Right lobe of liver (tissue), 4 donors: ENCODE data around the gene LHFPL6.

ENCODE experiments used
- POLR2A ChIP-seq: fragments of 450-650 bp; IDR thresholded peaks from one replicate; pipeline ENCODE4 v1.6.1; 2017; ENCODE audit warnings: antibody characterized with exemption, mild to moderate bottlenecking
- TF ChIP-seq, protein P1 (sequence below), 4 donors: fragments of 200-600 bp in 3 of 4; fragments of 450-650 bp in 1 of 4; IDR thresholded peaks; one replicate each; pipeline versions ENCODE4 v1.5.1 to v1.8.0; 2016 to 2022; ENCODE audit warnings: antibody characterized with exemption in 4 of 4, mild to moderate bottlenecking in 2 of 4
- donor health status: DM: no; HTN: no; CAD: no.
- donor health status: DM: no; HTN: no; CAD: no.
- donor health status: DM: no; HTN: yes; CAD: no.

DNA sequence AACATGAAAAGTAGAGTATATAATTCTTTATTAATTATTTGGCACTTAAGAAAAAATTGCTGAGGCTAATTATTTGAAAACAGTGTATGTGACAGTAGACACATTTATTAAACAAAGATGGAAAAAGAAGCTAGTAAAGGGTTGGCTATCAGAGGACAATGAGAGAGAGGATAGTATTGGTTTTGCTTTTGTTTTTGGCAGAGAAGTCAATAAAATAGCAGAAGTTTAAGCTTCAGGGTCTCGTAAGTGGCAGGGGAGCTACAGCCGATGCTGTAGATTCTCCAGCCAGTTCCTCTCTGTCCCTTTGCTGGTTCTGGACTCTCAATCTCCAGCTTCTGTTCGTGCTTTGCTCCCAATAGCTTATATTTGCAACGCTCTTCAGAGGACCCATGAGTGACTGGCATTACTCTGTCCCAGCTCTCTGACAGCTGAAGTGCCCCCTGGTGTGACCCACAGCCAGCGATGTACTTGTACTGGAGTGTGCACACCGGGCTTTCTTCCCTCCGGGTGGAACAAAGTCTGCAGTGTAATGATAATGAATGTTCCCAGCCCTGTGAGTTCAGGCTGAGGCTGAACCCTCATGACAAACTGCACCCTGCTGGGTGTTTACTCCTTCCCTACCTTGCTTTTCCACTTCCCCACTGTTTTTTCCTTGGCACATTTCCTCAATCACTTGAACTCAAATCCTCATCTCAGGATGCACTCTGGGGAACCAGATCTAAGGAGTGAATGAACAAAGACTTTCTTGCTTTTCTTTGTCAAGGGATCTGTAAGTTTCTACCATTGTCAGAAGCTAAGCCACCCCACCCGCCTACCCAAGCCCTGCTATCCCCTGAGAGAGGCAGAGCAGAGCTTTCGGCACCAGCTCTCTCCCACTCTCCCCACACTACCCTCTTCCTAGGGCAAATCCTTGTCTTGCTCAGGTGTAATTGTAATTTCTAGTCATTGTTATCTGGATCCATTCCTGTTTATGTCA, 254.8 kb downstream of the LHFPL6 start:
- TF ChIP-seq POLR2A: no peak
- TF ChIP-seq, protein P1, sequence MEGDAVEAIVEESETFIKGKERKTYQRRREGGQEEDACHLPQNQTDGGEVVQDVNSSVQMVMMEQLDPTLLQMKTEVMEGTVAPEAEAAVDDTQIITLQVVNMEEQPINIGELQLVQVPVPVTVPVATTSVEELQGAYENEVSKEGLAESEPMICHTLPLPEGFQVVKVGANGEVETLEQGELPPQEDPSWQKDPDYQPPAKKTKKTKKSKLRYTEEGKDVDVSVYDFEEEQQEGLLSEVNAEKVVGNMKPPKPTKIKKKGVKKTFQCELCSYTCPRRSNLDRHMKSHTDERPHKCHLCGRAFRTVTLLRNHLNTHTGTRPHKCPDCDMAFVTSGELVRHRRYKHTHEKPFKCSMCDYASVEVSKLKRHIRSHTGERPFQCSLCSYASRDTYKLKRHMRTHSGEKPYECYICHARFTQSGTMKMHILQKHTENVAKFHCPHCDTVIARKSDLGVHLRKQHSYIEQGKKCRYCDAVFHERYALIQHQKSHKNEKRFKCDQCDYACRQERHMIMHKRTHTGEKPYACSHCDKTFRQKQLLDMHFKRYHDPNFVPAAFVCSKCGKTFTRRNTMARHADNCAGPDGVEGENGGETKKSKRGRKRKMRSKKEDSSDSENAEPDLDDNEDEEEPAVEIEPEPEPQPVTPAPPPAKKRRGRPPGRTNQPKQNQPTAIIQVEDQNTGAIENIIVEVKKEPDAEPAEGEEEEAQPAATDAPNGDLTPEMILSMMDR (IDR thresholded peaks at IDR 0.05): no peak
